ENCODE measurements around the gene CNTN5. TPM values are rescaled to one million over a fixed set of nuclear protein-coding genes. Genes with fewer than 3 reads are reported as not detected.

The CNTN5 gene
- polyA plus RNA-seq, 1 donor from 2014 or later = 1.1 TPM

DNA sequence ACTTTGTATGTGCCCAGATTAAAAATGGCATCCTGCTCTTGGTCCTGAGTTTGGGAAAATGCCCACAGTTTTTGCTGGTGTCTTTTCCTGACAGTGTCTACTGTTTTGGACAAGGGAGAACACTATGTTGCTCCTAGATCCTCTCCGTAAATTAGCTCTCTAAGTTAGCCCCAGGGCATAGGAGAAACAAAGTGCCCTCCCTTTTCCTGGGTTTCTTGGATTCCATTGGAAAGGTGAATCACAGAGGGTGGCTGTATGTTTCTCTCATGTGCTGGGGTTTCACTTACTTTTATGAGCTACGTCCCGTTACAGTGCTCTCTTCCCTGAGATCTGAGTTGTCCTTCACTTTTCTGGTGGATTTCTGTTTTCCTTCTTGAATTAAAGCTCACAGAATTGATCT, 782.8 kb downstream of the CNTN5 start:
- Histone ChIP-seq H3K9me2 (ENCODE audit: insufficient read depth, low read length) (no peaks in the 10 kb centered on the region), H3K27me3 (ENCODE audit: insufficient read depth, low read depth, low read length) (no peaks in the 10 kb centered on the region), H4K20me1 (ENCODE audit: insufficient read depth) (no peaks in the 10 kb centered on the region), H3K27ac (ENCODE audit: low read length) (no peak overlapping the region), H2AFZ (ENCODE audit: low read depth, low read length) (no peak overlapping the region), H3K79me2 (replicated peaks; ENCODE audit: insufficient read depth, low read length) (no peaks in the 10 kb centered on the region), H3K9me3 (ENCODE audit: low read length) (no peaks in the 10 kb centered on the region), H3K4me2 (ENCODE audit: low read length) (no peak overlapping the region), H3K4me3 (ENCODE audit: low read length) (no peak overlapping the region), H3K36me3 (ENCODE audit: insufficient read depth, low read length) (no peaks in the 10 kb centered on the region), H3K9ac (ENCODE audit: low read length) (no peak overlapping the region), H3F3A (ENCODE audit: insufficient read depth, low read length, poor library complexity, severe bottlenecking) (no peaks in the 10 kb centered on the region)
- TF ChIP-seq RAD21 (conservative IDR thresholded peaks at IDR 0.05) (no peak), EP300 (conservative IDR thresholded peaks at IDR 0.05; ENCODE audit: poor library complexity, severe bottlenecking) (no peak), EZH2 (IDR thresholded peaks at IDR 0.05; ENCODE audit: borderline replicate concordance, insufficient read depth, low read length, poor library complexity, severe bottlenecking) (no peak), MXI1 (conservative IDR thresholded peaks at IDR 0.05; ENCODE audit: poor library complexity, severe bottlenecking) (no peak), POLR2AphosphoS5 (IDR thresholded peaks at IDR 0.05) (no peak), CTCF (IDR thresholded peaks at IDR 0.05; ENCODE audit: poor library complexity, severe bottlenecking) (no peak), TAF1 (IDR thresholded peaks at IDR 0.05; ENCODE audit: low read depth) (no peak), SMC3 (conservative IDR thresholded peaks at IDR 0.05; ENCODE audit: poor library complexity) (no peak)
- TF ChIP-seq, protein P1, sequence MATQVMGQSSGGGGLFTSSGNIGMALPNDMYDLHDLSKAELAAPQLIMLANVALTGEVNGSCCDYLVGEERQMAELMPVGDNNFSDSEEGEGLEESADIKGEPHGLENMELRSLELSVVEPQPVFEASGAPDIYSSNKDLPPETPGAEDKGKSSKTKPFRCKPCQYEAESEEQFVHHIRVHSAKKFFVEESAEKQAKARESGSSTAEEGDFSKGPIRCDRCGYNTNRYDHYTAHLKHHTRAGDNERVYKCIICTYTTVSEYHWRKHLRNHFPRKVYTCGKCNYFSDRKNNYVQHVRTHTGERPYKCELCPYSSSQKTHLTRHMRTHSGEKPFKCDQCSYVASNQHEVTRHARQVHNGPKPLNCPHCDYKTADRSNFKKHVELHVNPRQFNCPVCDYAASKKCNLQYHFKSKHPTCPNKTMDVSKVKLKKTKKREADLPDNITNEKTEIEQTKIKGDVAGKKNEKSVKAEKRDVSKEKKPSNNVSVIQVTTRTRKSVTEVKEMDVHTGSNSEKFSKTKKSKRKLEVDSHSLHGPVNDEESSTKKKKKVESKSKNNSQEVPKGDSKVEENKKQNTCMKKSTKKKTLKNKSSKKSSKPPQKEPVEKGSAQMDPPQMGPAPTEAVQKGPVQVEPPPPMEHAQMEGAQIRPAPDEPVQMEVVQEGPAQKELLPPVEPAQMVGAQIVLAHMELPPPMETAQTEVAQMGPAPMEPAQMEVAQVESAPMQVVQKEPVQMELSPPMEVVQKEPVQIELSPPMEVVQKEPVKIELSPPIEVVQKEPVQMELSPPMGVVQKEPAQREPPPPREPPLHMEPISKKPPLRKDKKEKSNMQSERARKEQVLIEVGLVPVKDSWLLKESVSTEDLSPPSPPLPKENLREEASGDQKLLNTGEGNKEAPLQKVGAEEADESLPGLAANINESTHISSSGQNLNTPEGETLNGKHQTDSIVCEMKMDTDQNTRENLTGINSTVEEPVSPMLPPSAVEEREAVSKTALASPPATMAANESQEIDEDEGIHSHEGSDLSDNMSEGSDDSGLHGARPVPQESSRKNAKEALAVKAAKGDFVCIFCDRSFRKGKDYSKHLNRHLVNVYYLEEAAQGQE (IDR thresholded peaks at IDR 0.05; ENCODE audit: borderline replicate concordance) = no peak

- no peaks in the 10 kb centered on the region for H3K79me2 ChIP-seq (replicated peaks; ENCODE audit: insufficient read depth, low read length)
- H3K9me3 ChIP-seq (ENCODE audit: low read length) = no peaks in the 10 kb centered on the region
- no peaks in the 10 kb centered on the region for H3K36me3 ChIP-seq (ENCODE audit: insufficient read depth, low read length)
- H3K4me2 ChIP-seq (ENCODE audit: low read length) = no peak overlapping the region
- no peak overlapping the region for H3K4me3 ChIP-seq (ENCODE audit: low read length)
- H4K20me1 ChIP-seq (ENCODE audit: insufficient read depth) = no peaks in the 10 kb centered on the region
- H3K27me3 ChIP-seq (ENCODE audit: insufficient read depth, low read depth, low read length) = no peaks in the 10 kb centered on the region
- H3K9me2 ChIP-seq (ENCODE audit: insufficient read depth, low read length) = no peaks in the 10 kb centered on the region
- TF ChIP-seq EP300 (conservative IDR thresholded peaks at IDR 0.05; ENCODE audit: poor library complexity, severe bottlenecking) (no peak), CTCF (IDR thresholded peaks at IDR 0.05; ENCODE audit: poor library complexity, severe bottlenecking) (no peak), TAF1 (IDR thresholded peaks at IDR 0.05; ENCODE audit: low read depth) (no peak), MXI1 (conservative IDR thresholded peaks at IDR 0.05; ENCODE audit: poor library complexity, severe bottlenecking) (no peak), SMC3 (conservative IDR thresholded peaks at IDR 0.05; ENCODE audit: poor library complexity) (no peak), RAD21 (conservative IDR thresholded peaks at IDR 0.05) (no peak), EZH2 (IDR thresholded peaks at IDR 0.05; ENCODE audit: borderline replicate concordance, insufficient read depth, low read length, poor library complexity, severe bottlenecking) (no peak), POLR2AphosphoS5 (IDR thresholded peaks at IDR 0.05) (no peak)
- TF ChIP-seq, protein P1 (IDR thresholded peaks at IDR 0.05; ENCODE audit: borderline replicate concordance) = no peak
- H3K9ac ChIP-seq (ENCODE audit: low read length) = no peak overlapping the region
- H2AFZ ChIP-seq (ENCODE audit: low read depth, low read length) = no peak overlapping the region
- no peak overlapping the region for H3K27ac ChIP-seq (ENCODE audit: low read length)
- H3F3A ChIP-seq (ENCODE audit: insufficient read depth, low read length, poor library complexity, severe bottlenecking) = no peaks in the 10 kb centered on the region
These were observed 791.8 kb downstream of the CNTN5 start for GRCh38 chr11:99812516-99812915.
